SK-N-SH (cell line): ENCODE results near the gene PCDHGB1. TPM values are rescaled to one million over a fixed set of nuclear protein-coding genes. Genes with fewer than 3 reads are reported as not detected.

ENCODE experiments used
- CTCF ChIA-PET: fragments of 300-600, 350-600 bp; formaldehyde crosslinking; extraction: SDS; loops from one replicate; lab custom pipeline; 2021; lab: Yijun Ruan, JAX
- POLR2A ChIA-PET: fragments of 350-600 bp; sonication (Branson Sonifier 250); formaldehyde crosslinking; extraction: SDS; loops from one replicate; lab custom pipeline; 2020; ENCODE audit warnings: antibody characterized with exemption, inconsistent platforms; lab: Yijun Ruan, JAX
- DNase-seq: peaks from one replicate; pipeline ENCODE4 v3.0.0; 2012
- H2AFZ ChIP-seq: fragments of 200-600 bp; sonication (generic); 2 replicates; pipeline ENCODE4 v1.8.1; 2016; ENCODE audit warnings: antibody characterized with exemption, mild to moderate bottlenecking, low read depth
- H3F3A ChIP-seq: fragments of 200-600 bp; sonication (generic); replicated peaks from 2 replicates; pipeline ENCODE3; 2016; ENCODE audit warnings: antibody characterized with exemption, mild to moderate bottlenecking; ENCODE audit not compliant: insufficient read depth
- H3K27ac ChIP-seq, 2 experiments: fragments of 200-500 bp in 1 of 2; fragments of 200-600 bp in 1 of 2; sonication (Bioruptor generic) in 1 of 2; sonication (generic), shearing (Covaris generic) in 1 of 2; 2 replicates each; pipeline versions ENCODE4 v1.5.1 to v1.6.1; 2014 to 2016; ENCODE audit warnings: low read depth in 2 of 2, inconsistent platforms in 1 of 2, low read length in 1 of 2, mild to moderate bottlenecking in 1 of 2, mixed read lengths in 1 of 2
- H3K27me3 ChIP-seq: fragments of 200-600 bp; sonication (generic), shearing (Covaris generic); 2 replicates; pipeline ENCODE4 v1.6.1; 2016; ENCODE audit warnings: mixed run types; ENCODE audit not compliant: insufficient read depth
- H3K36me3 ChIP-seq, 2 experiments: fragments of 200-500 bp in 1 of 2; fragments of 200-600 bp in 1 of 2; sonication (Bioruptor generic) in 1 of 2; sonication (generic) in 1 of 2; replicated peaks in 1 of 2; 2 replicates each; pipeline versions ENCODE3 to v1.5.1; 2014 to 2016; ENCODE audit warnings: low read length in 1 of 2, mild to moderate bottlenecking in 1 of 2; ENCODE audit not compliant: insufficient read depth in 2 of 2, control insufficient read depth in 1 of 2
- H3K4me1 ChIP-seq, 2 experiments: fragments of 200-500 bp in 1 of 2; fragments of 200-600 bp in 1 of 2; sonication (Bioruptor generic) in 1 of 2; sonication (generic), shearing (Covaris generic) in 1 of 2; 2 replicates each; pipeline versions ENCODE4 v1.5.1 to v1.6.1; 2014 to 2016; ENCODE audit warnings: low read depth in 1 of 2, low read length in 1 of 2, mixed run types in 1 of 2; ENCODE audit not compliant: insufficient read depth in 2 of 2, control insufficient read depth in 1 of 2
- H3K4me2 ChIP-seq: fragments of 200-600 bp; sonication (generic), shearing (Covaris generic); 2 replicates; pipeline ENCODE4 v1.6.1; 2017; ENCODE audit warnings: mixed run types
- H3K4me3 ChIP-seq, 2 experiments: fragments of 200-500 bp in 1 of 2; fragments of 200-600 bp in 1 of 2; sonication (Bioruptor generic) in 1 of 2; sonication (generic), shearing (Covaris generic) in 1 of 2; 2 replicates each; pipeline versions ENCODE4 v1.5.1 to v1.8.1; 2014 to 2016; ENCODE audit warnings: low read depth in 2 of 2, inconsistent platforms in 1 of 2, low read length in 1 of 2, mild to moderate bottlenecking in 1 of 2, mixed read lengths in 1 of 2, moderate library complexity in 1 of 2
- H3K79me2 ChIP-seq: fragments of 200-600 bp; sonication (generic); 2 replicates; pipeline ENCODE4 v1.8.1; 2017; ENCODE audit warnings: mild to moderate bottlenecking; ENCODE audit not compliant: insufficient read depth
- H3K9ac ChIP-seq: fragments of 200-600 bp; sonication (generic); 2 replicates; pipeline ENCODE4 v1.6.1; 2017; ENCODE audit warnings: mixed run types
- H3K9me2 ChIP-seq: fragments of 200-600 bp; sonication (generic); 2 replicates; pipeline ENCODE4 v1.6.1; 2017; ENCODE audit warnings: mixed run types
- H3K9me3 ChIP-seq: fragments of 200-600 bp; sonication (generic); 2 replicates; pipeline ENCODE4 v1.6.1; 2017; ENCODE audit warnings: mixed run types, mild to moderate bottlenecking, moderate library complexity
- H4K20me1 ChIP-seq: fragments of 200-600 bp; sonication (generic); 2 replicates; pipeline ENCODE4 v1.6.1; 2017; ENCODE audit warnings: mild to moderate bottlenecking, mixed run types; ENCODE audit not compliant: insufficient read depth
- CHD2 ChIP-seq: fragments of 150-350 bp; IDR thresholded peaks from 2 replicates; pipeline ENCODE4 v1.6.1; 2018; ENCODE audit warnings: low read length; ENCODE audit not compliant: partially characterized antibody
- EP300 ChIP-seq, 2 experiments: IDR thresholded peaks; 2 replicates each; pipeline versions ENCODE4 v1.4.0 to v1.6.1; 2012; ENCODE audit warnings: borderline replicate concordance in 1 of 2, low read depth in 1 of 2, low read length in 1 of 2
- FOXJ3 ChIP-seq: sonication (generic); formaldehyde crosslinking; IDR thresholded peaks from 2 replicates; pipeline ENCODE4 v1.5.1; 2020; ENCODE audit warnings: mild to moderate bottlenecking, missing genetic modification reagents
- FOXM1 ChIP-seq: IDR thresholded peaks from 2 replicates; pipeline ENCODE4 v1.4.0; 2012; ENCODE audit warnings: low read depth, mild to moderate bottlenecking
- GATA2 ChIP-seq: sonication (generic); formaldehyde crosslinking; IDR thresholded peaks from 2 replicates; pipeline ENCODE4 v1.5.0; 2020; ENCODE audit warnings: mild to moderate bottlenecking, missing genetic modification reagents
- MEF2A ChIP-seq: IDR thresholded peaks from 2 replicates; pipeline ENCODE4 v1.4.0; 2012; ENCODE audit warnings: low read depth, borderline replicate concordance
- NFIC ChIP-seq: IDR thresholded peaks from 2 replicates; pipeline ENCODE4 v1.4.0; 2012; ENCODE audit warnings: borderline replicate concordance
- POLR2AphosphoS5 ChIP-seq: IDR thresholded peaks from 2 replicates; pipeline ENCODE4 v1.6.1; 2012; ENCODE audit warnings: low read depth, low read length
- RAD21 ChIP-seq: IDR thresholded peaks from 2 replicates; pipeline ENCODE4 v1.6.1; 2012; ENCODE audit warnings: mild to moderate bottlenecking, low read length
- RCOR1 ChIP-seq: fragments of 150-350 bp; IDR thresholded peaks from 2 replicates; pipeline ENCODE4 v1.6.1; 2017; ENCODE audit warnings: antibody characterized with exemption, low read length
- RFX5 ChIP-seq: IDR thresholded peaks from 2 replicates; pipeline ENCODE4 v1.6.1; 2012; ENCODE audit warnings: mild to moderate bottlenecking, improper control_type of control experiment, low read length
- RXRA ChIP-seq: IDR thresholded peaks from 2 replicates; pipeline ENCODE4 v1.4.0; 2012; ENCODE audit warnings: low read depth, mild to moderate bottlenecking, borderline replicate concordance
- TCF12 ChIP-seq: IDR thresholded peaks from 2 replicates; pipeline ENCODE4 v1.4.0; 2012
- TEAD4 ChIP-seq: IDR thresholded peaks from 2 replicates; pipeline ENCODE4 v1.4.0; 2012; ENCODE audit warnings: mild to moderate bottlenecking, borderline replicate concordance; ENCODE audit not compliant: insufficient read depth
- USF1 ChIP-seq: IDR thresholded peaks from 2 replicates; pipeline ENCODE4 v1.4.0; 2012; ENCODE audit warnings: low read depth, borderline replicate concordance
- YY1 ChIP-seq: IDR thresholded peaks from 2 replicates; pipeline ENCODE4 v1.4.0; 2012; ENCODE audit warnings: low read depth, mild to moderate bottlenecking
- WGBS: methylation state at CpG from one replicate; pipeline ENCODE4 v1.1.6; 2017; ENCODE audit warnings: low lambda C conversion rate; 5-methylcytosine and 5-hydroxymethylcytosine counted together
- polyA plus RNA-seq, 3 experiments: library from polyadenylated mRNA; depleted of rRNA; stranded (reverse); fragments of >200 nt; gene quantifications; 2 replicates each; pipeline ENCODE4 v1.2.3, GENCODE V29; 2012
- TF ChIP-seq, protein P1 (sequence below): IDR thresholded peaks from 2 replicates; pipeline ENCODE4 v1.4.0; 2012; ENCODE audit warnings: low read depth

The PCDHGB1 gene
- polyA plus RNA-seq, 1 of the 3 experiments (the other 2 are of a cell fraction) = 0.77 TPM

GRCh38 chr5:141369994-141370848 is 20.3 kb downstream of the PCDHGB1 start, which contains the start of gene PCDHGB3 (continued):
- TF ChIP-seq YY1 (no peak), RFX5 (no peak), FOXJ3 (no peak), GATA2 (CRISPR knock-in tag) (no peak), CHD2 (no peak), RXRA (no peak)
- TF ChIP-seq, all 33 proteins: peak for 0

DNA sequence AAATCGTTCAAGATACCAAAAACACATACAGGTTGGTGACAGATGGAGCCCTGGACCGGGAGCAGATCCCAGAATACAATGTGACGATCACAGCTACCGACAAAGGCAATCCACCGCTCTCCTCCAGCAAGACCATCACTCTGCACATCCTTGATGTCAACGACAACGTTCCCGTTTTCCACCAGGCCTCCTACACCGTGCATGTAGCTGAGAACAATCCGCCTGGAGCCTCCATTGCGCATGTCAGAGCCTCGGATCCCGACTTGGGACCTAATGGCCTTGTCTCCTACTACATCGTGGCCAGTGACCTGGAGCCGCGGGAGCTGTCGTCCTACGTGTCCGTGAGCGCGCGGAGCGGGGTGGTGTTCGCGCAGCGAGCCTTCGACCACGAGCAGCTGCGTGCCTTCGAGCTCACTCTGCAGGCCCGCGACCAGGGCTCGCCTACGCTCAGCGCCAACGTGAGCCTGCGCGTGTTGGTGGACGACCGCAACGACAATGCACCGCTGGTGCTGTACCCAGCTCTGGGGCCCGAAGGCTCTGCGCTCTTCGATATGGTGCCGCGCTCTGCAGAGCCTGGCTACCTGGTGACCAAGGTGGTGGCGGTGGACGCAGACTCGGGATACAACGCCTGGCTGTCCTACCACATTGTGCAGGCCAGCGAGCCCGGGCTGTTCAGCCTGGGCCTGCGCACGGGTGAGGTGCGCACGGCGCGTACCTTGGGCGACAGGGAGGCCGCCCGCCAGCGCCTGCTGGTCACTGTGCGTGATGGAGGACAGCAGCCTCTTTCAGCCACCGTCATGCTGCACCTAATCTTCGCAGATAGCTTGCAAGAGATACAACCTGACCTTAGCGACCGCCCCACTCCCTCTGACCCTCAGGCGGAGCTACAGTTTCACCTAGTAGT is 21.9 kb downstream of the PCDHGB1 start:
- H2AFZ ChIP-seq = no peak overlapping the region
- CTCF ChIA-PET = interaction anchor here (0.7 to 2.8 kb wide), 6 partner anchors 11 to 192 kb away, joined by 3 to 11 read pairs (median 4); partner anchors contain the start of gene TAF7

More for the DNA sequence above, 21.9 kb downstream of the PCDHGB1 start:
- no peaks in the 10 kb centered on the region for H3K4me1 ChIP-seq
- no peaks in the 10 kb centered on the region for H3K27me3 ChIP-seq
- H3K27ac ChIP-seq = no peak overlapping the region
- no peak overlapping the region; a peak in 1 of 4 replicates for H3K4me3 ChIP-seq
- TF ChIP-seq RFX5 (no peak), MEF2A (no peak), RAD21 (no peak), FOXM1 (no peak), USF1 (no peak), TCF12 (no peak), POLR2AphosphoS5 (no peak), YY1 (no peak), EP300 (IDR thresholded peaks at IDR 0.05; ENCODE audit: borderline replicate concordance in 1 of 2, low read depth in 1 of 2, low read length in 1 of 2) (no peak), RCOR1 (no peak), NFIC (no peak), TEAD4 (no peak), CHD2 (no peak)
- TF ChIP-seq, protein P1, sequence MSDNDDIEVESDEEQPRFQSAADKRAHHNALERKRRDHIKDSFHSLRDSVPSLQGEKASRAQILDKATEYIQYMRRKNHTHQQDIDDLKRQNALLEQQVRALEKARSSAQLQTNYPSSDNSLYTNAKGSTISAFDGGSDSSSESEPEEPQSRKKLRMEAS = no peak
- WGBS = 85% methylated on average over 58 of the region's 69 CpGs
- POLR2A ChIA-PET = no interaction called here
- H4K20me1 ChIP-seq = no peaks in the 10 kb centered on the region
- no peak for DNase-seq
- no peaks in the 10 kb centered on the region for H3K79me2 ChIP-seq
- H3K9ac ChIP-seq = no peak overlapping the region
- peaks cover 7% of the 10 kb centered on the region for H3K9me3 ChIP-seq
- H3K9me2 ChIP-seq = no peaks in the 10 kb centered on the region
- H3K36me3 ChIP-seq = peaks cover 0 to 16% of the 10 kb centered on the region in 2 experiments
- H3K4me2 ChIP-seq = no peak overlapping the region
- no peaks in the 10 kb centered on the region for H3F3A ChIP-seq
